NCI-H1694 treated with DMSO at 0.1 percent for 48 hours (cell line): ENCODE results near the gene ACYP2.

Experiments
- DNase-seq: peaks from one replicate; lab custom pipeline; 2025; lab: John Stamatoyannopoulos, UW

Gene ACYP2

DNA sequence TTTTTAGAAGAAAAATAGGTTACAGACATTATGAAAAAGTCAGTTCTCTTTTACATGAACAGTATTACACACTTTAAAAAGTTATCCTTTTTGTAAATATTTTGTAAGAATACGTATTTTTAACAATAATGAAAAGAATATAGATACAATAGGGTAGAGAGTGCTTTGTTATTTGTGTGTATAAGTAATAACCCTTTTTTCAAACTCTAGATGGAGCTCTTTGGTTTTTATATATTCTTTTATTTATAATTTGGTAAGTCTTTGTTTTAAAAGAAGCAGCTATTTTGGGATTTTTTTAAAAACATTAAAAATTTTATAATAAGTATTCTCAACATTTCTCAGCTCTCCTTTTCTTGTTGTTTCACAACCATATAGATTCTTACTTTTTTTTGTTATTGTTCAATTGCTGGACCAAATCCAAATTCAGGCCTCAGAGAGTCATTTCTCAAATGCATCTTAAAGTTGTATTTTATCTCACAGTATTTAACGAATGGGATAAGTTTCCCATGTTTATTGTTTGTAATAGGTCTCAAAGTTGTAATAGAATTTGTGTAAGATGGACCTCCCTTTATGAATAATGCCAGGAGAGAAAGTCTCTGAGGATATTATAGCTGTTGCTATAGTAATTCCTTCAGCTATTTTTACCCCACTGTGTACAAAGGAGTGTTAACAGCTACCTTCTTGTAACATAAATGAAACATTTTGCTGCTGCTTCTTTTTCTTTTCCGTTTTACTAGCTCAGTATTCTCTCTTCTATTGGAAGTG is 46.4 kb downstream of the ACYP2 start:
- peak; percentile 22 for DNase-seq

DNA sequence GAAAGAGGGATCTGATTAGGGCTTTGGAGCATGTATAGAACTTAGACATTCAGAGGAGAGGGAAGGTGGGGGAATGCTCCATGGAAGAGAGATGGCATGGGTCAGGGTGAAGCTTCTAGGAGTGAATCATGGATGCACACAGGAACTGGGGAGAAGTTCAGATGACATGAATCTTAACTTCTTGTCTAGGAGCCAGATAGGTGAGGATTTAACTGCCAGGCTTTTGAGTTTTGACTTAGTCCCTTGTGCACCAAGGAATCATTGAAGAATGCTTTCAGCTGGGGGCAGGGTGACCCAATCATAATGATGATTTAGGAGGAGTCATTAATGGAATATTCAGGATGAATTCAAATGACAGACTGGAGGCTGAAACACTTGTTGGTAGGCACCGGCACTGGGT is 48.7 kb downstream of the ACYP2 start:
- no peak for DNase-seq

- DNase-seq: no peak
These were observed 50.8 kb downstream of the ACYP2 start for GRCh38 chr2:54166121-54166773.

- DNase-seq: peak; percentile 23
These were observed 61.2 kb downstream of the ACYP2 start for GRCh38 chr2:54176577-54176976.

DNA sequence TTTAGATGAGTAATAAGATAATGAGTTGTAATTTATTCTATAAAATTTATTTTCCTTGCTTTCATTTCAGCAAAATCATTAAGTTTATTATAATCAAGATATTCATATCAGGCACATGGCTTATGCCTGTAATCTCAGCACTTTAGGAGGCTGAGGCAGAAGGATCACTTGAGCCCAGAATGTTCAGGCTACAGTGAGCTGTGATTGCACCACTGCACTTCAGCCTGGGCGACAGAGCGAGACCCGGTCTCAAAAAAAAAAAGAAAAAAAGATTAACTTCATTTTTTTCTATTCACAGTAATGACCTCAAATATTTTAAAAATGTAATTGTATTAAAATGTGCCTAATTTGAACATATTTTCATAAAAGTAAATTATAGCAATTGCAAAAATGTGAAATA is 67.9 kb downstream of the ACYP2 start:
- DNase-seq: no peak

DNA sequence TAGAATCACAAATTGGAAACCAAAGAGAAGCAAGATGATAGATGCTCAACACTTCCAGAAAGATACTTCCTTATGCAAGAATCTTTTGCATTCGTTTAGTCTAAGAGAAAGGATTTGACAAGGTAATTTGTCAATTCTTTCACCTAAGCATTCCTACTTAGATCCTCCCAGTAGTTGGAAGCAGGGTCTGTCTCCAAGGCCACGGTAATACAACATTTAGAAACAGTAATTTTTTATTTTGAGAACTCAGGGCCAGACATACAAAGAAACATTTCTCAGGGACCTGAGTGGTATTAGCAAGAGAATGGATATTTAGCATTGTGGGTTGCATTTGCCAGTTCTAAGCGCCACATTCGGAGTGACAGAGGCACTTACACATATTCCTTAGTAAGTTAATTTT is 68.6 kb downstream of the ACYP2 start:
- no peak for DNase-seq

- no peak for DNase-seq
These were observed 69.7 kb downstream of the ACYP2 start for GRCh38 chr2:54185105-54185504.

DNA sequence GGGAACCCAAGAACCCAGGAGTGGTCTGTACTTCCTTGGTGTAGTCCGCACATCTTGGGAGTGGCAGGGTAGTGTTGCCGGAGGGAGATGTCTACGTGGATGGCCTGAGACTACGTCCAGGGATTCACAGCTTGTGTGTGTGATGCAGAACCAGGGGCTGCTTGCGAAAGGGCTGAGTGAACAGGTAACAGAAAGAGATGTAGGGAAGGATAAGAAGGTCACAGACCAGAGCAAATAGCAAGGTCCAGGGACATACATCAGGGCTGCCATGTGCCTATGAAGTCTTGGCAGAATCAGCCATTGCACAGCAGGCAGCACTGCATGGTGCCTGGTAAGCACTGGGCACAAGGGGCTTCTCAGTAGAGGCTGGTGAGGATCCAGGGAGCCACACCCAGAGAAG is 71.9 kb downstream of the ACYP2 start:
- DNase-seq: no peak

DNA sequence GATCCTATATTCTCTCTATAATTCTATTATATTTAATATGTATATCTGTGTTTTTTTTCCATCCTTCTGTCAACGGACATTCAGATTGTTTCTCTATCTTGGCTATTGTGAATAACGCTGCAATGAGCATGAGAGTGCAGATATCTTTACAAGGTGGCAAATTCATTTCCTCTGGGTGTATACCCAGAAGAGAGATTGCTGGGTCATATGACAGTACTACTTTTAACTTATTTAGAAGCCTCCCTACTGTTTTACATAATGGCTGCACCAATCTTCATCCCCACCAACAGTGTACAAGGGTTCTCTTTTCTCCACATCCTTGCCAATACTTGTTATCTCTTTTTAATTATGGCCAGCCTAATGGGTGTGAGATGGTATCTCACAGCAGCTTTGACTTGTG is 74.1 kb downstream of the ACYP2 start:
- DNase-seq: no peak

DNA sequence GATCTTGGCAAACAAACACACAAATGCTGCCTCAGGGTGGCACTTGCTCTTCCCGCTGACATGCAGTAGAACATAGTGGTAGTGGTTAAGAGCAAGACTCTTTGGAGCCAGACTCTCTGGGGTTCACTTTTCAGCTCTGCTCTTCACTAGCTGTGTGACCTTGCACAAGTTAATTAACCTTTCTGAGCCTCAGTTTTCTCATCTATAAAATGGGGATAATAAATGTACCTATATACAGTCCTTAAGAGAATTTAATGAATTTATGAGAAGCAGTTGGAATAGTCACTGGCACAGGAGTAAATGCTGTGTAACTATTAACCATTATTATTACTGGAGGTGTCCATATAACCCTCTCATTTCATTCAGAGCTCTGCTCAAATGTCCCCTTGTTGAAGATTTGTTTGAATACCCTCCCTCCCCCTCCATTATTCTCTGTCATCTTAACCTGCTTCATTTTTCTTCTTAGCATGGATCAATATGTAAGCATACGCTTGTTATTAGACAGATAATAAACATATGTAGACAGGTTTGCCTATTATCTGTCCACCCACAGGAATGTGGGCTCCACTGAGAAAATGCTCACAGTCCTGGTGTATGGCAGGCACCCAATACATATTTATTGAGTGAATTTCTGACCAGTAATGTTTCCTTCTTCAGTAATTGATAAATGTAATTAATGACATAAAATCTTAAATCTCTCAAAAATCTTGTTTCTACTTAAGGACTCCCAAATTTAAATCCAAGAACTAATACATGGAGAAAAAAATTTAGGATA is 76.1 kb downstream of the ACYP2 start:
- no peak for DNase-seq

DNA sequence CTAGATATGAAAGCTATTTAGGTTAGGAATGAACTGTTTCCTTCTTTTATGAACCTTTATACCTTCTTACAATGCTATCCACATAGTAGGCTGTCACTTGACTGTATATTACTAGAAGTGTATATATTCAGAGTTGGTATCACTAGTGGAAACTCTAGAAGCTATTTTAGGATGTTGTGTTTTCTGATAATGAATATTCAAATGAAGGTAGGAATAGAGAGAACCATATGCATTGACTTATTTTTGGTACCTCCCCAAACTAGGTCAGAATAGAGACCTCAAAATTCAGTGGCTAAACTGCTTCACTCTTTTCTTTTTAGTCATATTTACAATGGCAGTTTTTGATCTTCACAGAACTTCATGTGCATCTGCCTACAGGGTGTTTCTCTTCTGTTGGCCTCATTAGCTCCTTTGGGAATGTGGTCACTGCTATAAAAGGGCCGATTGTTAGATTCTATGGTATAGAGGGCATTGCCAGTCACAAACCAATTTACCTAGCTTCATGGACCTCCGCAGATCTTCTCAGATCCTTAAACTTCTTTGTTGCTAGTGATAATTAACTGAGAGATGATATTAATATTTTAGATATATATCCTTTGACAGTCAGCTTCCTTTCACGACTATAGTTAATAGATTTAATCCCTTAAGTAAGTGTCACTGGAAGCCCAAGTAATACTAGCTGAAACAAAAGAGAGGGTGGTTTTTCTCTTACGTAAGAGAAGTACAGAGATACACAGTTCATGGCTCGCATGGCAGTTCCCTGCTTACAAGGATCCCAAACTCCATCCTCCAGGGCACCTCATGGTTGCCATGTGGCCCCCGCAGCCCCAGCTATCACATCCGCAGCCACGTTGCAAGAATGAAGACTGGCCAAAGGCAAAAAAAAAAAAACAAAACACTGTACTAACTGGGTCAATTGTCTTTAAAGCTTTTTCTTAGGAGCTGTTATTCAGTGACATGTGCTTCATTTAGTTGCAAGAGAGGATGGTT is 79.6 kb downstream of the ACYP2 start:
- no peak for DNase-seq

- no peak for DNase-seq
These were observed 81.2 kb downstream of the ACYP2 start for GRCh38 chr2:54196646-54197045.

- DNase-seq: no peak
These were observed 89.1 kb downstream of the ACYP2 start for GRCh38 chr2:54204476-54204875.

DNA sequence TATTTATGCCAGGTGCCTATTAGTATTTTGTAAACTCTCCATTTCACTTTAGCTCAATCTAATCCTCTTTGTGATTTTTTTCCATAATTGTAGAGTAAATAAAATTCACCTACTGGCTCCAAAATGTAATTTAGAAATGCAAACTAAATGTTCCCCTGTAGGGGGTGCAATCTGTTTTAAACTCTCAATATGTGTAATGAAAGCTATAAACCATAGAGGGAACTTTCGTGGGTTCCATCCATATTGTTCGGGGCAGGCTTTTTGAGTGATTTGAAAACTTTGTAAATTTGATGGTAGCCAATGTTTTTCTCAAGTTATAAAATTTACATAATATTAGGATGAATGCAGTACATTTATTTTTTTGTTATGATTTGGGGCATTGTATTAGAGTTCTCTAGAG is 91.2 kb downstream of the ACYP2 start:
- DNase-seq: peak; percentile 68

GRCh38 chr2:54207666-54208195 is 92.3 kb downstream of the ACYP2 start:
- no peak for DNase-seq

DNA sequence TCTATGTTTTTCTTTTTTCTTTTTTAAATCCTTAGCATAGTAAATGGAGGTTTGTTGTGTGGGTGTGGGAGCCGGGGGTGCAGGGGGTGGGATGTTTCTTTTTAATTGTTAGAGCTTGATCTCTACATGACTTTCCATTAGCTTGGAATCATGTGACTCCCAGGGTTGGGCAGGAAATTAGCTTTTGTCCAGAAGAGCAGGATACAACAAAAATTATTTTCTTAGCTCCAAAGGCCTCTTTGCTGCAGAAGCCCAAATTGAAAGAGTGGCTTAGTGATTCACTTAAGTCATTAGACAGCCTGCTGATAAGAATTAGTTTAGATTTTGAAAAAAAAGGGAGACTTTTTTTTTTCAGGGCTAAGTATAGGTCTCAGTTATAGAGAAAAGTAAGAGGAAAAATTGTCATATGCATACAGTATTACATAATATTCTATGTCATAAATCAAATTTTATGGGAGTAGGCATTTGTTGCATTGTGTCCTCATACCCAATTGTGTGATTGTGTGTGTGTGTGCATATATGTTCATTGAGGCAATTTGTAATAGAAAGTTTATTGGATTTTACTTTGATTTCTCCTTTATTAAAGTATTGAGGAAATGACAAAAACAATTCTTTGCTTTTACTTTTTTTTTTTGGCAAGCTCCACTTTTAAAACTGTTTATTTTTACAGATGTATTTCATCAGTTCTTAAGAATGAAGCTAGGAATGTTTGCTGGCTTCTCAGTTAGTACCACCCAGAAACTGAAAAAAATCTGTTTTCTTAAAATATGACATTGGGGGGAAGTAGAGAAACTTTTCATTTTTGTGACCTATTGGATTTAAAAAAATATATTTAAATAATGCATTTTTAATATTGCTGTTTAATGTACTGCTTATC is 93.2 kb downstream of the ACYP2 start:
- DNase-seq: no peak

GRCh38 chr2:54209379-54209778 is 94.0 kb downstream of the ACYP2 start:
- no peak for DNase-seq

- no peak for DNase-seq
These were observed 97.0 kb downstream of the ACYP2 start for GRCh38 chr2:54212456-54212855.

DNA sequence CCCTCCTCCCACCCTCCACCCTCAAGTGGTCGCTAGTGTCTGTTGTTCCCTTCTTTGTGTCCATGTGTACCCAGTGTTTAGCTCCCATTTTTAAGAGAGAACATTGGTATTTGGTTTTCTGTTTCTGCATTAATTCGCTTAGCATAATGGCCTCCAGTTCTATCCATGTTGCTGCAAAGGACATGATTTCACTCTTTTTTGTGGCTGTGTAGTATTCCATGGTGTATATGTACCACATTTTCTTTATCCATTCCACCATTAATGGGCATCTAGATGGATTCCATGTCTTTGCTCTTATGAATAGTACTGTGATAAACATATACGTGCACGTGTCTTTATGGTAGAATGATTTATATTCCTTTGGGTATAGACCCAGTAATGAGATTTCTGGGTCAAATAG is 97.7 kb downstream of the ACYP2 start:
- no peak for DNase-seq

DNA sequence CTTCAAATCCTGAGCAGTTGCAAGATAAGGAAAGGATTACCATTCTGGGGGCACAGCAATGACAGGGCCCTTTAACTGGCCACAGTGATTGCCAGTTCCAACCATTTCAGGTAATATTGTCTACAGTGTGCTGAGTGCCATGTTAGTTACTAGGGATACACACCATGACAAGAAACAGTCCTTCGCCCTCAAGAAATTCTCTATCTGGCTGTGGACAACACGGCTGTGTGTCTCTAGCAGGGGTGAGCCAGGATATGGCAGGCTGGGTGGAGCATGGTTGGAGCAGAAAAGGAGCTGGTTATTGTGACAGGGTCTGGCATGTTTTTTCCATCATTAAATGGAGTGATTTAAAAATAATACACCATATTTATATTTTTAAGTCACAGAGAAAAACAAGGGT is 109.6 kb downstream of the ACYP2 start:
- no peak for DNase-seq

DNA sequence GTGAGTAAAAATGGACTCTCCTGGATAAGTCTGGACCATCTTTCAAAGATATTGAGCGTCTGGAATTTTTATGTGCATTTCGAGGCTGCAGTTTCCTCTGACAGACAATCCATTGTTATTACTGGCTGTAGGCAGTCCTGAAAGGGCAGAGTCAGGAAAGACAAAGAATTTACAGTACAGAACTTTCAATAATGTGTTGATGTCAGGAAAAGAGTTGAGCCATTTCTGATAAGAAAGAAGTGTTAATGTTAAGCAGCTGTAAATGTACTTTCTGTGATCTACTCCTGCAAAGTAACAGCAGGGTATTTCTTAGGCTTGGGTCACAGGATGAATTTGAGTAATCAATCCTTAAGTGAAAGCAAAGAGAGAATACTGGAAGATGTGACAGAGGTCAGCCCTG is 110.8 kb downstream of the ACYP2 start:
- no peak for DNase-seq
